Measurements from ENCODE around the gene MGAT5B.

- no peak for TF ChIP-seq TAF1 (IDR thresholded peaks at IDR 0.05; ENCODE audit: control insufficient read depth, extremely low read depth, insufficient read depth, low read length, severe bottlenecking)
- no peak for TF ChIP-seq CTCF (IDR thresholded peaks at IDR 0.05 in 2 of 3, conservative IDR thresholded peaks at IDR 0.05 in 1 of 3; ENCODE audit: insufficient read depth in 2 of 3, low read depth in 1 of 3, low read length in 3 of 3)
- TF ChIP-seq SOX6 (IDR thresholded peaks at IDR 0.05), result no peak
- TF ChIP-seq TCF15 (CRISPR knock-in tag; IDR thresholded peaks at IDR 0.05), result no peak
- TF ChIP-seq MXI1 (IDR thresholded peaks at IDR 0.05; ENCODE audit: low read depth, low read length), result no peak
- TF ChIP-seq NFE2L1 (tag; IDR thresholded peaks at IDR 0.05; ENCODE audit: borderline replicate concordance, low read depth), result no peak
- TF ChIP-seq SIN3A (IDR thresholded peaks at IDR 0.05; ENCODE audit: borderline replicate concordance in 2 of 2, control insufficient read depth in 1 of 2, low read depth in 2 of 2, low read length in 2 of 2), result no peak
- no peak for TF ChIP-seq REST (IDR thresholded peaks at IDR 0.05; ENCODE audit: borderline replicate concordance)
- TF ChIP-seq REST (CRISPR knock-in tag; IDR thresholded peaks at IDR 0.05; ENCODE audit: low read depth), result no peak
- TF ChIP-seq ATF3 (IDR thresholded peaks at IDR 0.05), result no peak
- no peak for TF ChIP-seq ATF3 (CRISPR knock-in tag; conservative IDR thresholded peaks at IDR 0.05)
- no peak for TF ChIP-seq PRDM10 (IDR thresholded peaks at IDR 0.05; ENCODE audit: partially characterized antibody)
- no peak for TF ChIP-seq GTF2E2 (tag; IDR thresholded peaks at IDR 0.05)
- no peak for TF ChIP-seq HDAC2 (IDR thresholded peaks at IDR 0.05)
Observed at GRCh38 chr17:76834870-76835269, 33.3 kb upstream of the MGAT5B start.
